Liver (tissue), 9 donors: ENCODE data around the gene EML1. TPM values are rescaled to one million over a fixed set of nuclear protein-coding genes. Genes with fewer than 3 reads are reported as not detected.
A peak's percentile ranks its signal among the peaks of the same experiment; 100 is the strongest.

Experiments used
- DNase-seq: peaks from one replicate; pipeline ENCODE4 v3.0.0-alpha.2; 2017; ENCODE audit warnings: low spot score
- H3K27ac ChIP-seq, 2 donors: one replicate each; pipeline ENCODE4 v1.7.0; 2013; ENCODE audit warnings: inconsistent platforms in 2 of 2, low read length in 2 of 2, control low read depth in 1 of 2, low read depth in 1 of 2, mild to moderate bottlenecking in 1 of 2
- H3K27me3 ChIP-seq, 4 donors: one replicate each; pipeline versions ENCODE4 v1.6.1 to v1.7.0; 2013; ENCODE audit warnings: low read length in 3 of 4, inconsistent platforms in 1 of 4, mild to moderate bottlenecking in 1 of 4, moderate library complexity in 1 of 4; ENCODE audit not compliant: control insufficient read depth in 4 of 4, insufficient read depth in 4 of 4
- H3K36me3 ChIP-seq, 4 donors: one replicate each; pipeline versions ENCODE4 v1.6.1 to v1.7.0; 2013; ENCODE audit warnings: low read length in 3 of 4, mild to moderate bottlenecking in 3 of 4, low read depth in 1 of 4, moderate library complexity in 1 of 4; ENCODE audit not compliant: control insufficient read depth in 4 of 4, insufficient read depth in 3 of 4
- H3K4me1 ChIP-seq, 4 donors: one replicate each; pipeline versions ENCODE4 v1.6.1 to v1.7.0; 2013; ENCODE audit warnings: low read length in 3 of 4, mild to moderate bottlenecking in 3 of 4, moderate library complexity in 1 of 4; ENCODE audit not compliant: control insufficient read depth in 4 of 4, insufficient read depth in 4 of 4
- H3K4me3 ChIP-seq, 3 donors: one replicate each; pipeline versions ENCODE4 v1.6.1 to v1.7.0; 2013; ENCODE audit warnings: low read length in 3 of 3, control low read depth in 1 of 3, low read depth in 1 of 3, mild to moderate bottlenecking in 1 of 3
- H3K9ac ChIP-seq, 2 donors: one replicate each; pipeline ENCODE4 v1.7.0; 2013; ENCODE audit warnings: low read length in 2 of 2, mild to moderate bottlenecking in 2 of 2, moderate library complexity in 2 of 2, control low read depth in 1 of 2, low read depth in 1 of 2
- H3K9me3 ChIP-seq, 4 donors: one replicate each; pipeline versions ENCODE4 v1.6.1 to v1.7.0; 2013; ENCODE audit warnings: low read length in 3 of 4; ENCODE audit not compliant: control insufficient read depth in 4 of 4
- EGR1 ChIP-seq, 2 donors: IDR thresholded peaks; 2 replicates each; pipeline ENCODE4 v1.6.1; 2016 to 2018; ENCODE audit warnings: antibody characterized with exemption in 2 of 2, low read depth in 2 of 2
- FOXA2 ChIP-seq: IDR thresholded peaks from 2 replicates; pipeline ENCODE4 v1.6.1; 2016; ENCODE audit warnings: antibody characterized with exemption
- GABPA ChIP-seq, 2 donors: IDR thresholded peaks in 1 of 2; conservative IDR thresholded peaks in 1 of 2; 2 replicates each; pipeline ENCODE4 v1.6.1; 2016; ENCODE audit warnings: antibody characterized with exemption in 2 of 2, mild to moderate bottlenecking in 1 of 2, moderate library complexity in 1 of 2
- HNF4A ChIP-seq, 2 donors: conservative IDR thresholded peaks; 2 replicates each; pipeline ENCODE4 v1.6.1; 2016; ENCODE audit warnings: antibody characterized with exemption in 2 of 2, mild to moderate bottlenecking in 2 of 2
- HNF4G ChIP-seq: IDR thresholded peaks from 2 replicates; pipeline ENCODE4 v1.6.1; 2016; ENCODE audit warnings: antibody characterized with exemption
- JUND ChIP-seq, 2 donors: IDR thresholded peaks; 2 replicates each; pipeline ENCODE4 v1.6.1; 2016; ENCODE audit warnings: antibody characterized with exemption in 2 of 2
- RXRA ChIP-seq, 2 donors: IDR thresholded peaks; 2 replicates each; pipeline ENCODE4 v1.6.1; 2017 to 2018; ENCODE audit warnings: antibody characterized with exemption in 2 of 2, mild to moderate bottlenecking in 1 of 2
- YY1 ChIP-seq: IDR thresholded peaks from 2 replicates; pipeline ENCODE4 v1.6.1; 2016; ENCODE audit warnings: antibody characterized with exemption, mild to moderate bottlenecking
- WGBS: extraction: QIAGEN DNeasy Blood & Tissue Kit; methylation state at CpG from one replicate; pipeline ENCODE4 v1.1.7; 2013; 5-methylcytosine and 5-hydroxymethylcytosine counted together
- polyA plus RNA-seq, 2 donors: library from polyadenylated mRNA; stranded (reverse) in 1 of 2; unstranded in 1 of 2; fragments of 200-250 nt in 1 of 2; fragments of >200 nt in 1 of 2; fragmentation: Nextera tagmentation in 1 of 2; extraction: Ambion mirVana in 1 of 2; gene quantifications; one replicate each; pipeline versions ENCODE4 v1.2.1 to v1.2.3, GENCODE V29; 2013 to 2015
- total RNA-seq, 2 donors: library from RNA; depleted of rRNA; stranded (reverse); fragments of >200 nt; gene quantifications; one replicate each; pipeline ENCODE4 v1.2.3, GENCODE V29; 2014
- TF ChIP-seq, protein P1 (sequence below): fragments of 150-350 bp; IDR thresholded peaks from 2 replicates; pipeline ENCODE4 v1.5.1; 2017; ENCODE audit warnings: improper control_type of control experiment, low read depth, low read length; ENCODE audit not compliant: missing input control
- TF ChIP-seq, protein P2 (sequence below): IDR thresholded peaks from 2 replicates; pipeline ENCODE4 v1.6.1; 2016; ENCODE audit warnings: antibody characterized with exemption
- TF ChIP-seq, protein P3 (sequence below): IDR thresholded peaks from 2 replicates; pipeline ENCODE4 v1.6.1; 2016; ENCODE audit warnings: antibody characterized with exemption
- TF ChIP-seq, protein P4 (sequence below): IDR thresholded peaks from 2 replicates; pipeline ENCODE4 v1.6.1; 2016; ENCODE audit warnings: antibody characterized with exemption, mild to moderate bottlenecking
- donor health status: healthy.
- donor health status: healthy.
- donor health status: healthy.
- donor health status: healthy.
- donor health status: healthy.

EML1 gene
- total and polyA plus RNA-seq, 4 donors: 2.7 to 14.6 (median 4.6) TPM

DNA sequence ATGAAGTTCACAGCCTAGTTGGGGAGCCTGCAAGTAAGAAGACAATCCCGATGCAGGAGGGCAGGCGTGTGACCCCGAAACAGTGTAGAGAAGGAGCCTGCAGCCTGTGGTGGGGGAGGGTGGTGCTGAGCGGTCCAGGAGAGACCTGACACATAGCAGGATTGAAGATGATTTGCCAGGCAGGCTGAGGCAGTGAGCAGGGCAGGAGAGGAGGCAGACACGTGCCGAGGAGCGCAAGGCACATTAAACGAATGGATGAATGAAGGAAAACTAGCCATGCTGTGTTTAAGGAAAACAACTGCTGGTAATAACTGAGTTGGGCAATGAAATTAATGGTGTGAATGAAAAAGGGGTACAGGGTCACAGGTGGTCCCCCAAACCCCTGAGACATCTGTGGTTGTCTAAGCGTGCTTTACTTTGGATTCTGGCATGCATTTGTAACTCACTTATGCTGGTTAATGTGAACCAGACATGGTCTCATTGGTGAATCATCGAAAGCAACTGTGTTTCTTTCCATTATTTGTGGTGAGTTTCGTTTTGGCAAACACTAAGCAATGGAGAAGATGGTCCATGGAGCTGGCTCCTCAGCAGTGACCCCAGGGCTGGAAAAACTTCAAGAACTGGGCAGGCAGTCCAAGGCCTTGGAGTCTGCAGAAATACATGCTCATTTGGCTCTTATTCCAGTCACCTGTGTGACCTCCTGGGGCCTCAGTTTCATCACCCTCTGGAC is 175.1 kb downstream of the EML1 start (continued):
- TF ChIP-seq, protein P1, sequence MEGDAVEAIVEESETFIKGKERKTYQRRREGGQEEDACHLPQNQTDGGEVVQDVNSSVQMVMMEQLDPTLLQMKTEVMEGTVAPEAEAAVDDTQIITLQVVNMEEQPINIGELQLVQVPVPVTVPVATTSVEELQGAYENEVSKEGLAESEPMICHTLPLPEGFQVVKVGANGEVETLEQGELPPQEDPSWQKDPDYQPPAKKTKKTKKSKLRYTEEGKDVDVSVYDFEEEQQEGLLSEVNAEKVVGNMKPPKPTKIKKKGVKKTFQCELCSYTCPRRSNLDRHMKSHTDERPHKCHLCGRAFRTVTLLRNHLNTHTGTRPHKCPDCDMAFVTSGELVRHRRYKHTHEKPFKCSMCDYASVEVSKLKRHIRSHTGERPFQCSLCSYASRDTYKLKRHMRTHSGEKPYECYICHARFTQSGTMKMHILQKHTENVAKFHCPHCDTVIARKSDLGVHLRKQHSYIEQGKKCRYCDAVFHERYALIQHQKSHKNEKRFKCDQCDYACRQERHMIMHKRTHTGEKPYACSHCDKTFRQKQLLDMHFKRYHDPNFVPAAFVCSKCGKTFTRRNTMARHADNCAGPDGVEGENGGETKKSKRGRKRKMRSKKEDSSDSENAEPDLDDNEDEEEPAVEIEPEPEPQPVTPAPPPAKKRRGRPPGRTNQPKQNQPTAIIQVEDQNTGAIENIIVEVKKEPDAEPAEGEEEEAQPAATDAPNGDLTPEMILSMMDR: no peak
- TF ChIP-seq EGR1 (IDR thresholded peaks at IDR 0.05; ENCODE audit: low read depth in 2 of 2) (no peak), YY1 (no peak), FOXA2 (no peak), HNF4G (no peak), RXRA (IDR thresholded peaks at IDR 0.05) (no peak), JUND (IDR thresholded peaks at IDR 0.05) (no peak), GABPA (IDR thresholded peaks at IDR 0.05 in 1 of 2, conservative IDR thresholded peaks at IDR 0.05 in 1 of 2) (no peak)
- TF ChIP-seq, protein P2, sequence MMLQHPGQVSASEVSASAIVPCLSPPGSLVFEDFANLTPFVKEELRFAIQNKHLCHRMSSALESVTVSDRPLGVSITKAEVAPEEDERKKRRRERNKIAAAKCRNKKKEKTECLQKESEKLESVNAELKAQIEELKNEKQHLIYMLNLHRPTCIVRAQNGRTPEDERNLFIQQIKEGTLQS: no peak

DNA sequence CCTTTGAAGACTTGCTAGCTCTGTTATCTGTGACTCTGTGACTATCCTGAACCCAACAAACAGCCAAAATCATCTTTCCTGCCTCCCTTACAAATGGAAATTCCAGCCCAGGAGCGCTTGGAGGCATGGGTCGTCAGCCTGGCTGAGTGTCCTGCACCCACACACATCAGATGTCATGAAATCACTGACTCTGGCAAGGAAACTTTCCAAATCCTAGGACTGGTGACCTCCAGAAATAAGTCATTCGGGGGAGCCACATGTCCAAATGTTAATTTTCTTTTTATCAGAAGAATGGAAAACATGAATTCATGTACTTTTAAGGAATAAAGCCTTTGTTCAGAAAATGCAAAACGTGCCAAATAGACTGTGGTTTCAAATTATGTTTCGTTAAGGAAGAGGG is 175.7 kb downstream of the EML1 start:
- no peaks in the 10 kb centered on the region for H3K36me3 ChIP-seq
- TF ChIP-seq, protein P3, sequence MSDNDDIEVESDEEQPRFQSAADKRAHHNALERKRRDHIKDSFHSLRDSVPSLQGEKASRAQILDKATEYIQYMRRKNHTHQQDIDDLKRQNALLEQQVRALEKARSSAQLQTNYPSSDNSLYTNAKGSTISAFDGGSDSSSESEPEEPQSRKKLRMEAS: no peak
- peaks cover 8 to 24% (median 18%) of the 10 kb centered on the region in 4 donors for H3K4me1 ChIP-seq
- WGBS: 85% methylated on average over 5 of the region's 5 CpGs
- H3K4me3 ChIP-seq: no peak overlapping the region
- no peak overlapping the region for H3K27ac ChIP-seq
- no peak for DNase-seq
- no peaks in the 10 kb centered on the region for H3K9me3 ChIP-seq
- no peaks in the 10 kb centered on the region for H3K27me3 ChIP-seq
- no peak overlapping the region for H3K9ac ChIP-seq

DNA sequence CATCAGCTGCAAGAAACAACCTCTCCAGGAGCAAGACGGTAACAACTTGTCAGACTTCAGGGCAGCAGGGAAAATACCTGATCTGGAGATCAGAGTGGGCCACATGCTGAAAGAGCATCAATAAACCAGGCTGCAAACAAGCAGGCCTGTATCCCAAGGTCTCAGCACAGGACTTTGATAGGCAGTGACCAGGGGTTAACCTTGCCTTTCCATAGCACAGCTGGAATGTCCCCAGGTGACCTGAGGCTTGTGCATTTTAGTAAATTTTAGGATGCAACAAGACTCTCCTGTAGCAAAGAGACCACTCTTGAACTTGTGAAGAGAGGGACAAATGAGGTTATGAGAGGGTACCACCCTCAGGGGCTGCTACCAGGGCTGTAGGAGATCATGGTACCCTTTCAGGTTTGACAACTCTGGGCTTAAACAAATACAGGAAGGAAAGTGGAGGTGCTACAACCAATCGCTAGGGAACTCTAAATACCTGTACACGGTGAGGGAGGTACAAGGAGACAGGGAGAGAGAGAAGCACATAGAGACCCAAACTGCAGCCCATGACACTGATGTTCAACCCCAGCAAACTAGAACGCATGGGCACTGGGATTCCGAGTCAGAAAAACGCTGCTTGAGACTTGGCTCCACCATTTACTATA is 176.6 kb downstream of the EML1 start:
- Histone ChIP-seq H3K9ac (no peak overlapping the region), H3K4me3 (no peak overlapping the region), H3K9me3 (peaks cover 0 to 5% (median under 1%) of the 10 kb centered on the region in 4 donors), H3K36me3 (no peaks in the 10 kb centered on the region), H3K4me1 (peaks cover 4 to 18% (median 13%) of the 10 kb centered on the region in 4 donors), H3K27ac (no peak overlapping the region), H3K27me3 (no peaks in the 10 kb centered on the region)
- TF ChIP-seq, protein P4, sequence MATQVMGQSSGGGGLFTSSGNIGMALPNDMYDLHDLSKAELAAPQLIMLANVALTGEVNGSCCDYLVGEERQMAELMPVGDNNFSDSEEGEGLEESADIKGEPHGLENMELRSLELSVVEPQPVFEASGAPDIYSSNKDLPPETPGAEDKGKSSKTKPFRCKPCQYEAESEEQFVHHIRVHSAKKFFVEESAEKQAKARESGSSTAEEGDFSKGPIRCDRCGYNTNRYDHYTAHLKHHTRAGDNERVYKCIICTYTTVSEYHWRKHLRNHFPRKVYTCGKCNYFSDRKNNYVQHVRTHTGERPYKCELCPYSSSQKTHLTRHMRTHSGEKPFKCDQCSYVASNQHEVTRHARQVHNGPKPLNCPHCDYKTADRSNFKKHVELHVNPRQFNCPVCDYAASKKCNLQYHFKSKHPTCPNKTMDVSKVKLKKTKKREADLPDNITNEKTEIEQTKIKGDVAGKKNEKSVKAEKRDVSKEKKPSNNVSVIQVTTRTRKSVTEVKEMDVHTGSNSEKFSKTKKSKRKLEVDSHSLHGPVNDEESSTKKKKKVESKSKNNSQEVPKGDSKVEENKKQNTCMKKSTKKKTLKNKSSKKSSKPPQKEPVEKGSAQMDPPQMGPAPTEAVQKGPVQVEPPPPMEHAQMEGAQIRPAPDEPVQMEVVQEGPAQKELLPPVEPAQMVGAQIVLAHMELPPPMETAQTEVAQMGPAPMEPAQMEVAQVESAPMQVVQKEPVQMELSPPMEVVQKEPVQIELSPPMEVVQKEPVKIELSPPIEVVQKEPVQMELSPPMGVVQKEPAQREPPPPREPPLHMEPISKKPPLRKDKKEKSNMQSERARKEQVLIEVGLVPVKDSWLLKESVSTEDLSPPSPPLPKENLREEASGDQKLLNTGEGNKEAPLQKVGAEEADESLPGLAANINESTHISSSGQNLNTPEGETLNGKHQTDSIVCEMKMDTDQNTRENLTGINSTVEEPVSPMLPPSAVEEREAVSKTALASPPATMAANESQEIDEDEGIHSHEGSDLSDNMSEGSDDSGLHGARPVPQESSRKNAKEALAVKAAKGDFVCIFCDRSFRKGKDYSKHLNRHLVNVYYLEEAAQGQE: no peak
- TF ChIP-seq RXRA (IDR thresholded peaks at IDR 0.05): peak in 1 of 2 donors; percentile 54
- TF ChIP-seq, protein P3: no peak
- no peak for TF ChIP-seq JUND (IDR thresholded peaks at IDR 0.05)
- peak in 1 of 2 donors; percentile 51 for TF ChIP-seq HNF4A (conservative IDR thresholded peaks at IDR 0.05)
- no peak for DNase-seq
- WGBS: 91% methylated on average over 6 of the region's 6 CpGs
